SHP77 (cell line): ENCODE results near the gene TMEM255A.

Experiments used
- DNase-seq, 2 experiments: peaks; one replicate each; lab custom pipeline; 2025; lab: John Stamatoyannopoulos, UW

Gene TMEM255A

DNA sequence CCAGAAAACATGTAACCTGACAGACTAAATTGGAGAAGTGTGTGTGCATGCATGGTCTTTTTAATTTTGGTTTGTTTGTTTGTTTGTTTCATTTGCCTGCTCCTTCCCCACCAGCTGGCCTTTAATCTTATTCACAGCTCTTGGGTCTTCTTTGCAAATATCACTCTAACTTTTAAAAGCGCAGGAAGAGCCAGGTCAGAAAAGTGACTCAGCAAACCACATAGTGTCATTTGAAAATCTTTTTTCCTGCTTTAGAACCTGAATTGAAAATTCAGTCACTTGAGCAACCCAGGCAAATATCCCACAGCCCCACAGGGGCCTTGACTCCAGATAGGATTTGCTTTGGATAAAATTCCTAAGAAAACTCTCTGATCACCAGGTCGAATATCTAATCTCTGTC is 4.6 kb downstream of the TMEM255A start:
- DNase-seq, result no peak

- DNase-seq, result no peak
Observed at GRCh38 chrX:120305531-120306141, 5.6 kb downstream of the TMEM255A start.

DNA sequence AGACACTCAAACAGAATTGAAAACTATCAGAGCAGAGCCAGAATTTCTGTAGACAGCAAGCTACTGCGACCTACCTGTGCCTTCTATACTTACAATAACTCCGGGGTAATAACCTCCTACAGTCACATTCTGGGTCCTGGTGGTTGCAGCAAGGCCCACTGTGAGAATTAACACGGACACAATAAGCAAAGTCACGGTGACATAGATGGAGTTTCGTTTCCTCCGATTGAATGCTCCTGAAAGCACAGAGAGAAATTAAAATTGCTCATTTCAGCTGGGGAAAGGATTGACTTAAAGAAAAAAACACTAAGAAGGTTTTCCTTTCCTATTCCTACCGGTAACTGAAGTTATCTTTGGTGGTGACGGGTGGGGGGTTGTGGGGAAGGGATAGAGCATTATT is 7.0 kb downstream of the TMEM255A start:
- DNase-seq, result no peak

- DNase-seq, result no peak
Observed at GRCh38 chrX:120302434-120302833, 8.8 kb downstream of the TMEM255A start.

GRCh38 chrX:120301960-120302359 is 9.3 kb downstream of the TMEM255A start:
- no peak for DNase-seq

- DNase-seq, result no peak
Observed at GRCh38 chrX:120301497-120301896, 9.8 kb downstream of the TMEM255A start.

- no peak for DNase-seq
Observed at GRCh38 chrX:120299928-120300327, 11.3 kb downstream of the TMEM255A start.

GRCh38 chrX:120297923-120298322 is 13.3 kb downstream of the TMEM255A start:
- DNase-seq, result no peak

DNA sequence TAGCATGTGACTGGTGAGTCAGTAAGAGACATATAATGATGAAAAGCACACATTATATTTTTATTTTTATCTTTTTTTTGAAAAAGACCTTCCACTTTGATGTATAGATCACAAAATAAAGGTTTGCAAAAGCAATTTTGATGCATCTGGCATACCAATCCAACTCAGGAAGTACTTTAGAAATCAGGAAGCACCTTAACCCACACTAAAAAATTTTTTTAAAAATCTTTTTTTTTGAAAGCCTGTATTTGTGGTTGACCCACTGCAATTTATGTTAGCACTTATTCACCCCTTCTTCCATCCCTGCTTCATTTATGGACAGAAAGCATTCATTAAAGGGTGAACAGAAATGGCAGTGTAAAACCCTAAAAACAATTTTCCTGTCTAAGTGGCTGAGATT is 16.6 kb downstream of the TMEM255A start:
- no peak for DNase-seq

- no peak for DNase-seq
Observed at GRCh38 chrX:120293015-120293414, 18.2 kb downstream of the TMEM255A start.

GRCh38 chrX:120291211-120291610 is 20.1 kb downstream of the TMEM255A start:
- no peak for DNase-seq

DNA sequence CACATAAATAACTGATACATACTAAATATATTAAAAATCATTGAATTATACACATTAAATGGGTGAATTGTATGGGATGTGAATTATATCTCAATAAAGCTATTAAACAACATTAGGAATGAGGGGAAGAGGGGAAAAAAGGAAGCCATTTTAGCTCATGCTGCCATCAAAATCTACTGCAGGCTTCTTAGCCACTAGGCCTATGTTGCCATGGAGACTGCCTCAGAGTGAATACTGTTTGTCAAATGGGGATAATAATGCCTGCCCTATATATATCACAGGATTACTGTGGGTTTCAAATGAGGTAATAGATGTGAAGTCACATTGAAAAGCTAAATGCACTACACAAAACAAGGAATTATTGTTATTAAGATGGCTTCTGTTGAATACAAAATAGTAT is 21.2 kb downstream of the TMEM255A start:
- DNase-seq, result no peak

- DNase-seq, result no peak
Observed at GRCh38 chrX:120287513-120288112, 23.6 kb downstream of the TMEM255A start.

DNA sequence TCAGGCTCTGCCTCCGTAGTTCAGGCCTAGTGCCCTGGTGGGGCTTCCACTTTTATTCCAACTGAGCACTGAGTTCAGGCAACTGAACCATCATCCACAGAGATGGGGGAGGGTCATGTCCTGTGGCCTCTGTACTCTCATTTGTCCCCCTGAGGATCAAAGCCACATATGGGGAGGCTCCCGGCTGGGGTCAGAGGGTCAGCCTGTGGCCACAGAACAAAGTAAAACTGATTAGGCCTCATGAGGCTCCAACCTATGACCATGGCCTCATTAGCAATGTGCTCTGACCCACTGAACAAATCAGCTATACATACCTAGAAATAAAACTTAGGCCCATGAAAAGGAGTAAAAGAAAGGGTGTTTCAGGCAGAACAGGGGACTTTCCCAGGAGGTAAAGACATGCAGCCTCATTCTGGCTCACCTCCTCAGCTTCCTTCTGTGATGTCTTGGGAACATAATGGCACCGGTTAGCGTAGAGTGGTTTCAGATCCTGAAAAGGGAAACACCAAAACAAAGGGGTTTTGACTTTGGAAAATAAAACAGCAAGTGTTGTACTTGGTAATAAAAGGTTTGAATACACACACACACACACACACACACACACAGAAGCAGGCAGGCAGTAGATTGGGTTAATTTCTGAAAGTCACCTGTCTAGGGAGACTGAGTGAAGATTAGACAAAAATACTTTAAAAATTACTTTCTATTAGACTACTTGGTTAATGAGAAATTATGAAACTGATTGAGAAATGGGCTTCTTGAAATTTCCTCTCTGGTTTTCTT is 24.3 kb downstream of the TMEM255A start:
- DNase-seq, result no peak

DNA sequence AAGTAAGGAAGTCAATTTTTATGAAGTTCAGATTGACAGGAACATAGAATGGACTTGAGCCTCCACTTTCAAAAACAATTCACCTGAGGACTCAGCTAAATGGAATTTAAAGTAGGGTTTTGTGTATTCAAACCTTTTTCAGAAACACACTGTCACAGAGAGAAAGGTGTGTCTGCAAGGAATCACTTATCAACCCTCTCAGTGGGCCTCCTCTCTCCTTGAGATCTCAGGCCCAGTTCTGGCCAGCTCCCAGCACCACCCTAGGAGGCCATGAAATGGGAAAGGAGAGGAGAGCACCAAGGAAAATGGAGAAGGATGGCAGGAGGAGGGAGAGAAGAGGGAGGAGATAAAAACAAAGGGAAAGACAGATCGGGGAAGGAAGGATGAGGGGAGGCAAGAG is 28.6 kb downstream of the TMEM255A start:
- DNase-seq, result no peak

- no peak for DNase-seq
Observed at GRCh38 chrX:120281761-120282160, 29.5 kb downstream of the TMEM255A start.

DNA sequence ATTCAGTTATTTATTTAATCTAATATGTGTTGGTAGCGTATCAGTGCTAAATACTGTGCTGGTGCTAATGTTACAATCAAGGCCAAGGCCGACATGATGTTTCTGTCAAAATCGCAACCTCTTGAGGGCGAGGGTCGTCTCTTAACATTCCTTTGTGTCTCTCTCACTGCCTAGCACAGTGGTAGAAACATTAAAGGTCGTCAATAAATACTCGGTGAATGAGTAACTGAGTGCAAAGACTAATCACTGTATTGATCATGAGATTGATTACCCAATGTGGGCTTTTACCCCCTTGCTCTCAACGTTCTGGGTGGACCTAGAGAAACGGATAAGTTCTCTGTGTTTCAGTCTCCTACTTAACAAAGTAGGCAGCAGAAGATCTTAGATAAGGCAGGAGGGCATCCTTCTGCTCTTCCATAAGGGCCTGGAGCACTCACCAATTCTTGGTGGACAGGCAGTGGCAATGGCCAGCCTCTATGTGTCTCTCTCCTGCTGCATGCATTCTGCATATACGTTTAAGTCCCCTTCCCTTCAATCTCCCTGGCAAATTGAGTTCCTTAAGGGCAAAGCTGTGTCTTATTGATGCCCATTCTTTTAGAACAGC is 30.1 kb downstream of the TMEM255A start:
- no peak for DNase-seq

- no peak for DNase-seq
Observed at GRCh38 chrX:120274958-120275357, 36.3 kb downstream of the TMEM255A start.

GRCh38 chrX:120274145-120274544 is 37.1 kb downstream of the TMEM255A start:
- DNase-seq, result no peak

GRCh38 chrX:120271218-120271617 is 40.0 kb downstream of the TMEM255A start:
- no peak for DNase-seq

DNA sequence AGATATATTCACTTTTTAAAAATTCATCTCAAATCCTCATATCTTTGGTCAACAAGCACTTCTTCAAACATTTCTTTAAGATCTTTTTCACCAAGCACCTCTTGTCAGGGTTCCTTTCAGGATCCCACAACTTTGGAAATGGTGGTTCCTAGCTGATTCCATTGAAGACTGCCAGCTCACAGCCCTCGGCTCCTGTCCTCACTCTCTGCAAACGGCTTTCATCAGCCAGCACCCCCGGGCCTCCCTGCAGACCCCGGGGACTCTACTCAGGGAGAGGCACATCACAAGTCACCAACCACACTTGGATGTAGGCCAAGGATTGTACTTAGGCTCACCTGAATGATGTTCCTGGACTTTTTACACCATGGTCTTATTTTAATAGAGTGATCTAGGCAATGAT is 40.7 kb downstream of the TMEM255A start:
- no peak for DNase-seq

- no peak for DNase-seq
Observed at GRCh38 chrX:120269373-120270035, 41.8 kb downstream of the TMEM255A start.
